Activated naive CD4-positive, alpha-beta T cell treated with Interleukin-2 at 50 U/mL for 16 hours (primary cell): Measurements from ENCODE around the gene UCP1.
"Not testable (repeated sequence)": the region's sequence is repeated elsewhere in the genome, so short reads cannot be mapped to it uniquely, and the experiment has no call there.

ENCODE experiments used
- DNase-seq: peaks from one replicate; pipeline ENCODE4 v3.0.0-alpha.2; 2020

UCP1 gene

DNA sequence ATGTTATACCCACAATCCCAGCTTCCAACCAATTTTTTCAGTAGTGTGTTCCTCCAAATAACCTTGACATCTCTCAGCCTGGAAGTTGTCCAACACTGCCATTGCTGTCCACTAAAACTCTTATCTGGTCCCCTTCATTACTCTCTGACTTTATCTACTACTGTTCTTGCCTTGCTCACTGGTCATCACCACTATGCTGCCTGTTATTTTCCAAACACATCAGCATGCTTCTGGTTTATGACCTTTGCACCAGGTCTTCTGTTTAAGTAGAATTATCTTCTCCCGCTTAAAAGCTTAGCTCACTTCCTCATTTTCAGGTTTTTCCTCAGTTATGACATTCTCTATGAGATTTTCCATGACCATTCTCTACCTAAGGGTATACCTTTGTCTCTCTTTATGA lies 39.3 kb downstream of the UCP1 start:
- no peak for DNase-seq

DNA sequence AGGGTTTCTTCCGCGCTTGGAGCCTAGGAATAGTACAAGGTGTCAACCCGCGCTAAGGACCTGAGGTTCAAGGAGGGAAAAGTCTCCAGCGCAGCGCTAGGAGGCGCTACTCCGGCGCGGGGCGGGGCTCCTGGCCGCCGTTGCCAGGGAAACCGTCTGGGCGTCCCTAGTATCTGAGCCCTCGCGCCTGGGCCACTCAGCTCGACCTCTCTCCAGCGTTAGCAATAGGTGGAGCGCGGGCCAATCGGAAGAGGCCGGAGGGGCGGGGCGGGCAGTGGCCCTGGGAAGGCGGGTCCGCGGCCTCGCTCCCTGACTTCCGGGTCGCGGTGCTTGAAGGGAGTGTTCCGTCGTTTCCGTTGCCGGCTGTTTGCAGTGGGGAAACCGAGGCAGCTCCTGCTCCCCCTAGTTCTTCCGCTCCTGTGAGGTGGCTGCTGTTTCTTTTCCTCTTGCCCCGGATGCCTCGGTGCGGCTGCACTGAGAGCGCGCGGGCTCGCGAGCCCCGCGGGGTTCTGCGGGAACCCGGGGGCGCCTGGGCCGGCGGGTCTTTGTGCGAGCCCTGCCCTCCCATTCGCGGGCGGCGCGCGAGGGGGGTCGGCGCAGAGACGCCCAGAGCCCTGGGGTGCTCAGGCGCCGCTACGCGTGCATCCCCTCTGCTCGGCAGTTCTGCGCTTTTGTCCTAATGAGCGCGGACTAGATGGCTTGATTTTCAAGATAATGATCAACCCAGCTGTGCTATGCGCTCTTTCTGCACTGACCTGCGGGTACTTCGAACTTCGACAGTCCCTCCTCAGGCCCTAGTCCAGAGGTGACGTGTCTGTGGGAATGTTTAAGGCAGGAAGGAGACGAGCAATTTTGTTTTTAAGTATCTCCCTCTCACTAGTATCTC lies 44.7 kb downstream of the UCP1 start, which contains the start of gene ELMOD2:
Gene ELMOD2, plus strand, starts transcription at position 312 of the 886 bp plus-strand sequence. CDS start 1,261 bp downstream, outside the sequence.
- peak; percentile 98 for DNase-seq

DNA sequence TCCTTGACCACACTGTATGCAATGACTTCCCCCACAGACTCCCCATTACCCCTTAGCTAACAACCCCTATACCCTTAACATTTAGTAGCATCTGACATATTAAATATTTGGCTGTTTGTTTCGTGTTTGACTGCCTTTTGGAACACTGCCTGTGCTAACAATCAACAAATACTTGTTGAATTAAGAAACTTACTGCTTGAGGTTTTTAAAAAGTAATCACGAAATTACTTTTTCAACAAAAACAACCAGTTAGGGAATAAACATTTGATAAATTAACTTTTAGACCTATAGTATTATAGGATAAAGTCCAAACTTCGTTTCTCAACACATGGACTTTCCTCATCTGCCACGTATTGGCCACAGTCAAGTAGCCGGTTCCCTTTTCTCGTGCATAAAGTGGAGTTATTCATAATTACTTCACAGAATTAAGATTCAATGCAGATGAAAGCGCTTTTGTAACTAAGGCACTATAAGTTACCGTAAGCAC lies 45.3 kb downstream of the UCP1 start:
- DNase-seq = no peak

DNA sequence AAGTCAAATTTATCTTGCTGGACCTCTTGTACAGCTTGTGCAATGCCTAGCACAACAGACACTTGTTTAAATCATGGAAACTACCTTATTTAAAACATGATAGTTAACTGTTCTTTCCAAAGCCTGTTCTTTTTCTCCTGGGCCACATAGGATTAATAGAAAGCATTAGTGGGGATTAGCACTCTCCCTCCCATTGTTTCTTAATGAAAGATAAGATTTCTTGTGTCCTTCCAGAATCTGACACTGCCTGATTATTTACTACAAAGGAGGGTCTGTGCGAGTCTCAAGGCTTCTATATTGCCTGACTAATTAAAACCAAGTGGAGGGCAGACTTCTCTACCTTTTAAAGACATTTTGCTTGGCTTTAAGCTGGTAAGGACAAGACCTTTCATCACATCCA lies 53.3 kb downstream of the UCP1 start:
- DNase-seq = no peak

DNA sequence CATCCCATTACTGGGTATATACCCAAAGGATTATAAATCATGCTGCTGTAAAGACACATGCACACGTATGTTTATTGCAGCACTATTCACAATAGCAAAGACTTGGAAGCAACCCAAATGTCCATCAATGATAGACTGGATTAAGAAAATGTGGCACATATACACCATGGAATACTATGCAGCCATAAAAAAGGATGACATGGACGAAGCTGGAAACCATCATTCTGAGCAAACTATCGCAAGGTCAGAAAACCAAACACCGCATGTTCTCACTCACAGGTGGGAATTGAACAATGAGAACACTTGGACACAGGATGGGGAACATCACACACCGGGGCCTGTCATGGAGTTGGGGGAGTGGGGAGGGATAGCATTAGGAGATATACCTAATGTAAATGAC lies 55.0 kb downstream of the UCP1 start:
- not testable (repeated sequence) for DNase-seq
